Thyroid gland (tissue), 4 donors: ENCODE data around the gene PACS2. TPM values are rescaled to one million over a fixed set of nuclear protein-coding genes. Genes with fewer than 3 reads are reported as not detected.
"Not testable (repeated sequence)": the region's sequence is repeated elsewhere in the genome, so short reads cannot be mapped to it uniquely, and the experiment has no call there.

Experiments
- DNase-seq, 2 donors: peaks; one replicate each; pipeline ENCODE4 v3.0.0-alpha.2; 2019
- H3K27ac ChIP-seq, 3 donors: fragments of 200-600 bp; sonication (generic); 1 replicate in 2 of 3; 2 replicates in 1 of 3; pipeline ENCODE4 v1.5.1; 2016 to 2019; ENCODE audit warnings: mild to moderate bottlenecking in 1 of 3, moderate library complexity in 1 of 3
- H3K27me3 ChIP-seq: fragments of 200-600 bp; sonication (generic); one replicate; pipeline ENCODE4 v1.5.1; 2019
- H3K36me3 ChIP-seq, 2 donors: fragments of 200-600 bp; sonication (generic); one replicate each; pipeline ENCODE4 v1.5.1; 2016 to 2019
- H3K4me1 ChIP-seq, 2 donors: fragments of 200-600 bp; sonication (generic); one replicate each; pipeline ENCODE4 v1.5.1; 2017 to 2019
- H3K4me3 ChIP-seq, 3 donors: fragments of 200-600 bp; sonication (generic); replicated peaks in 1 of 3; 1 replicate in 2 of 3; 2 replicates in 1 of 3; pipeline ENCODE4 v1.5.1; 2016; ENCODE audit warnings: mild to moderate bottlenecking in 1 of 3
- H3K9me3 ChIP-seq: fragments of 200-600 bp; sonication (generic); one replicate; pipeline ENCODE4 v1.5.1; 2017
- CTCF ChIP-seq, 6 experiments: fragments of 200-600 bp in 3 of 6; fragments of 450-650 bp in 3 of 6; sonication (generic) in 3 of 6; IDR thresholded peaks; one replicate each; pipeline ENCODE4 v1.5.1; 2016 to 2019; ENCODE audit warnings: antibody characterized with exemption in 6 of 6, mild to moderate bottlenecking in 2 of 6, inconsistent platforms in 1 of 6, moderate library complexity in 1 of 6
- POLR2A ChIP-seq, 2 donors: fragments of 450-650 bp; IDR thresholded peaks; one replicate each; pipeline ENCODE4 v1.6.1; 2017; ENCODE audit warnings: antibody characterized with exemption in 2 of 2, mild to moderate bottlenecking in 2 of 2, moderate library complexity in 1 of 2
- WGBS, 2 donors: methylation state at CpG; one replicate each; pipeline ENCODE4 v1.1.5; 2017; 5-methylcytosine and 5-hydroxymethylcytosine counted together
- intact Hi-C: fragments of 100-400 bp; cut with DNase I; formaldehyde crosslinking; loops from one replicate; pipeline ENCODE4 v1.15.1; 2023
- total RNA-seq, 4 donors: library from RNA; depleted of rRNA; stranded (reverse); fragments of >200 nt; gene quantifications; one replicate each; pipeline ENCODE4 v1.2.3, GENCODE V29; 2016

Gene PACS2
- total RNA-seq, 4 donors from 2014 or later: 54.6 to 85.2 (median 72.1) TPM

DNA sequence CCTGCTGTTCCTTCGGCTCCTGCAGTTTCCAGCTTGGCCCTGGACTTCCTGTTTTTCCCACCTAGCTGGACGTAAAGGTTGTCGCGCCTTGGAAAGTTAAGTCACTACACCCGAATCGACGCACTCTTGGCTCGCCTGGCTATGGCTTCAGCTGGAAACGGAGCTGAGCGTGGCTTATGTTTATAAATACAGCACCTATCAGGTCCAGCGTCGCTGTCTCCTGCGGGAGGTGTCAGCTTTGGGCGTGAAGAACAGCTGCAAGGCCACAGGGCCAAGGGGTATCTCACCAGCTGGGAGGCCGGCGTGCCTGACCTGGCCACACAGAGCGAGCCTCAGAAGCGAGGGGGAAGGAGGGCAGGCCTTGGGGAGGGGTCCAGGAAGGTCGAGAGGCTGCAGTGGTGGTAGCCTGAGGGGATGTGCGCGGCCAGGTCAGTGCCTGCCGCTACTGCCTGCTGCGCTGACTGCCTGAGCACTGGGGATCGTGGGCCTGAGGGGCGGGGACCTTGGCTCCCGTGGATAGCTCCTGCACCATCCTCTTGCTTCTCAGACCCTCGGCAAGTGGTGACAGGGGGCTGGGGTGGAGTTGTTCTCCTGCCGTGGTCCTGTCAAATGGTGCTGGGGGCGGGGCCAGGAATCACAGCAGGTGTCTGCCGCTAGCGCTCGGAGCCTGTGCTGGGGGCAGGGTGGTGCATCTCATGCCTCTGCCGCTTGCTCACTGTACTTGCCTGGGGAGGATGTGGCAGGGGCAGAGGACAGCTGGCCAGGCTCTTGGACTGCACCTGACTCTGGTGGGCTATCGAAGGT lies 12.5 kb downstream of the PACS2 start:
- intact Hi-C loops: no loop called here
- no peak for DNase-seq
- H3K36me3 ChIP-seq: no peaks in the 10 kb centered on the region
- H3K4me3 ChIP-seq: no peak overlapping the region
- H3K27ac ChIP-seq: no peak overlapping the region
- 82 to 86% methylated on average over 20 to 29 of the region's 34 CpGs for WGBS, 2 donors
- no peak for TF ChIP-seq CTCF (IDR thresholded peaks at IDR 0.05)
- TF ChIP-seq POLR2A (IDR thresholded peaks at IDR 0.05): no peak
- no peaks in the 10 kb centered on the region for H3K9me3 ChIP-seq
- H3K4me1 ChIP-seq: peaks cover 9 to 27% of the 10 kb centered on the region in 2 donors
- no peaks in the 10 kb centered on the region for H3K27me3 ChIP-seq

- 78 to 83% methylated on average over 15 to 17 of the region's 17 CpGs for WGBS, 2 donors
- H3K36me3 ChIP-seq, H3K27me3 ChIP-seq, H3K9me3 ChIP-seq, H3K27ac ChIP-seq, DNase-seq, H3K4me3 ChIP-seq, intact Hi-C loops: not testable (repeated sequence)
- peaks cover 9 to 30% of the 10 kb centered on the region in 2 donors for H3K4me1 ChIP-seq
These were observed 13.1 kb downstream of the PACS2 start for GRCh38 chr14:105327695-105328045.

- Histone ChIP-seq H3K27ac (no peak overlapping the region), H3K4me3 (no peak overlapping the region)
- 69 to 80% methylated on average over 6 to 7 of the region's 12 CpGs for WGBS, 2 donors
These were observed 13.6 kb downstream of the PACS2 start for GRCh38 chr14:105328070-105328677.

GRCh38 chr14:105328678-105329390 lies 14.3 kb downstream of the PACS2 start:
- no peak for DNase-seq
- Histone ChIP-seq H3K4me3 (no peak overlapping the region), H3K4me1 (peaks cover 5 to 34% of the 10 kb centered on the region in 2 donors), H3K27ac (no peak overlapping the region), H3K9me3 (no peaks in the 10 kb centered on the region), H3K27me3 (no peaks in the 10 kb centered on the region), H3K36me3 (no peaks in the 10 kb centered on the region)
- intact Hi-C loops: no loop called here
- TF ChIP-seq CTCF (IDR thresholded peaks at IDR 0.05) (no peak), POLR2A (IDR thresholded peaks at IDR 0.05) (no peak)
- 81 to 90% methylated on average over 10 to 15 of the region's 15 CpGs for WGBS, 2 donors

More at GRCh38 chr14:105328070-105328677, 13.6 kb downstream of the PACS2 start:
- intact Hi-C loops: no loop called here
- H3K9me3 ChIP-seq: no peaks in the 10 kb centered on the region
- TF ChIP-seq CTCF (IDR thresholded peaks at IDR 0.05): no peak
- no peak for TF ChIP-seq POLR2A (IDR thresholded peaks at IDR 0.05)
- peaks cover 9 to 30% of the 10 kb centered on the region in 2 donors for H3K4me1 ChIP-seq
- no peak for DNase-seq
- no peaks in the 10 kb centered on the region for H3K36me3 ChIP-seq
- H3K27me3 ChIP-seq: no peaks in the 10 kb centered on the region

GRCh38 chr14:105329411-105330150 lies 15.0 kb downstream of the PACS2 start:
- H3K4me1 ChIP-seq: peaks cover 3 to 33% of the 10 kb centered on the region in 2 donors
- no peaks in the 10 kb centered on the region for H3K36me3 ChIP-seq
- TF ChIP-seq POLR2A (IDR thresholded peaks at IDR 0.05) (no peak), CTCF (IDR thresholded peaks at IDR 0.05) (no peak)
- no peaks in the 10 kb centered on the region for H3K27me3 ChIP-seq
- 88 to 90% methylated on average over 11 to 12 of the region's 17 CpGs for WGBS, 2 donors
- H3K4me3 ChIP-seq: no peak overlapping the region
- intact Hi-C loops: no loop called here
- no peaks in the 10 kb centered on the region for H3K9me3 ChIP-seq
- peak overlapping the region in 1 of 3 donors; percentile 24 for H3K27ac ChIP-seq
- no peak for DNase-seq
